ENCODE measurements around the gene GRIA4. TPM values are rescaled to one million over a fixed set of nuclear protein-coding genes. Genes with fewer than 3 reads are reported as not detected.
"Not testable (repeated sequence)": the region's sequence is repeated elsewhere in the genome, so short reads cannot be mapped to it uniquely, and the experiment has no call there.

GRIA4 gene
- total and polyA plus RNA-seq, 4 donors: 0.38 to 3.7 TPM; not detected in 2

DNA sequence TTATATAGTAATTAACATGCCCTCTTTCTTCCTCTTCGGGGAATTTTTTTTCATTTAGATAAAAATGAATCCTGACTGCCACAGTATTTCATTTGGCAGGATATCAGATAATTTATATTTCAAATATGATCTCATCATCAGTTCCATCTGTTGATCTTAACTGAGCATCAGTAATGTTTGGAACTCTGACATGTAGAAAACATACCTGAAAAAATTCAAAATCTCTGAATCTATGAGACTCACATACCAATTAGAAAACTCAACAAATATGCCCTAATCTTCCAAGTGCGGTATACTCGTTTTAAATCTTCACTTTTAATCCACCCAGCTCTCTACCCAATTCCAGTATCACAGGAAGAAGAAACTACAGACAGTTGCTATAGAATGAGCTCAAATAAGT, 250.2 kb downstream of the GRIA4 start:
- Histone ChIP-seq H3K27ac (ENCODE audit: low read depth in 1 of 2, low read length in 2 of 2) (no peak overlapping the region), H3K36me3 (ENCODE audit: control insufficient read depth in 1 of 2, insufficient read depth in 2 of 2, low read length in 1 of 2) (no peaks in the 10 kb centered on the region), H3K27me3 (ENCODE audit: control insufficient read depth in 1 of 2, insufficient read depth in 2 of 2, low read length in 1 of 2) (no peaks in the 10 kb centered on the region), H3K4me1 (ENCODE audit: control insufficient read depth in 1 of 2, insufficient read depth in 2 of 2, low read length in 2 of 2) (no peaks in the 10 kb centered on the region), H3K4me3 (ENCODE audit: low read length in 2 of 2) (no peak overlapping the region), H3K9me3 (ENCODE audit: control insufficient read depth, low read length) (no peaks in the 10 kb centered on the region)
- ATAC-seq (ENCODE audit: low FRiP score) (no peak), DNase-seq (no peak)
- 79 to 83% methylated on average over 3 of the region's 3 CpGs for WGBS, 2 donors
- intact Hi-C loops (cut with DNase I): no loop called here

DNA sequence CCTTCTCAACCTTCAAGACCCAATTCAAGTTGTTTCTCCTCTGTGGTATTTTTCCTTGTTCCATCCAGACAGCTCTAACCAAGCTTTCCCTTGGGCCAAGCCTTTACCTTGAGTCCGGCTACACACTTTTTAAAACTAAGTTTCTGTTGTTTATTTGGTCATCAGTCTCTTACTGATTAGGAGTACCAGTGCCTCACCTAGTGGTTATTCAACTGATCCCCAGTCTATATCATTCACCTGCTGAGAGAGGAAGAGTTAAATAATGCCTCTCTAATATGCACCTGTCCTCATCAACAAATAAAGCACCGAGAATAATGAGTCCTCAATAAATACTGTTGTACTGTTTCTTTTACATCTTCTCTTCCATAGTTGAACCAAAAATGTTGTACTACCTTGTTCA, 251.4 kb downstream of the GRIA4 start:
- H3K4me1 ChIP-seq (ENCODE audit: control insufficient read depth in 1 of 2, insufficient read depth in 2 of 2, low read length in 2 of 2): no peaks in the 10 kb centered on the region
- H3K36me3 ChIP-seq (ENCODE audit: control insufficient read depth in 1 of 2, insufficient read depth in 2 of 2, low read length in 1 of 2): no peaks in the 10 kb centered on the region
- intact Hi-C loops (cut with DNase I): no loop called here
- 77 to 86% methylated on average over 2 of the region's 2 CpGs for whole genome bisulfite sequencing, 2 donors
- no peak overlapping the region for H3K4me3 ChIP-seq (ENCODE audit: low read length in 2 of 2)
- no peak overlapping the region for H3K27ac ChIP-seq (ENCODE audit: low read depth in 1 of 2, low read length in 2 of 2)
- ATAC-seq (ENCODE audit: low FRiP score) (no peak), DNase-seq (no peak)
- no peaks in the 10 kb centered on the region for H3K27me3 ChIP-seq (ENCODE audit: control insufficient read depth in 1 of 2, insufficient read depth in 2 of 2, low read length in 1 of 2)
- no peaks in the 10 kb centered on the region for H3K9me3 ChIP-seq (ENCODE audit: control insufficient read depth, low read length)

DNA sequence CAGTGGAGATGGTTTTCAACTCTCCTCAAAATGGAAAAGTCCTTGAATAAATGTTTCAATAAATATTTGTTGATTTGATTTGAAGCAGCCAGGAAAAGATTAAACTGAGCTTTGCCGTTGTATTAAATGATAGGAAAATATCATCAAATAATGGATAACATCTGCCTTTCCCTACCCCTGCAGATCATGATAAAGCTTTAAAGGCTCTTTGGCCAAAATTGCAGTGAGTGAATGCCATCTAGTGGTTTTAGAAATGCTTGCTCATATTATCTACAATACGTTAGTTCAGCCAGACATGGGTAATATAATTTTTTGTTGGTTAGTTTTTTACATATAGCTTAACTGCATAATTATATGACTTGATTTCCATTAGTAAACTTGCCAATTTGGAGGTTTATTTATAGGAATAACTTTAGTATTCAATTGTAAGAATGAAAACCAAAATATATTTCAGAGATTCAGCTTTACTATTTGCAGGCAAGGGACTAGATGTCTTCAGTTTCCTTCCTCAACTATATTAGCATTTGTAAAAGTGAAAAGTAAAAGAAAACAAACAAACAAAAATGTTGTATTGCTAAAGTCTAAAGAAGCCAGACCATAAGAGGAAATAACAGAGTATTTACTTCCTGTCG, 253.0 kb downstream of the GRIA4 start:
- no peak overlapping the region for H3K4me3 ChIP-seq (ENCODE audit: low read length in 2 of 2)
- peak; percentile 67 for ATAC-seq (ENCODE audit: low FRiP score)
- H3K27ac ChIP-seq (ENCODE audit: low read depth in 1 of 2, low read length in 2 of 2): no peak overlapping the region
- DNase-seq: no peak
- H3K36me3 ChIP-seq (ENCODE audit: control insufficient read depth in 1 of 2, insufficient read depth in 2 of 2, low read length in 1 of 2): no peaks in the 10 kb centered on the region
- H3K4me1 ChIP-seq (ENCODE audit: control insufficient read depth in 1 of 2, insufficient read depth in 2 of 2, low read length in 2 of 2): no peaks in the 10 kb centered on the region
- no peaks in the 10 kb centered on the region for H3K27me3 ChIP-seq (ENCODE audit: control insufficient read depth in 1 of 2, insufficient read depth in 2 of 2, low read length in 1 of 2)
- 23 to 25% methylated on average over 3 of the region's 3 CpGs for WGBS, 2 donors
- no peaks in the 10 kb centered on the region for H3K9me3 ChIP-seq (ENCODE audit: control insufficient read depth, low read length)
- intact Hi-C loops (cut with DNase I): no loop called here

DNA sequence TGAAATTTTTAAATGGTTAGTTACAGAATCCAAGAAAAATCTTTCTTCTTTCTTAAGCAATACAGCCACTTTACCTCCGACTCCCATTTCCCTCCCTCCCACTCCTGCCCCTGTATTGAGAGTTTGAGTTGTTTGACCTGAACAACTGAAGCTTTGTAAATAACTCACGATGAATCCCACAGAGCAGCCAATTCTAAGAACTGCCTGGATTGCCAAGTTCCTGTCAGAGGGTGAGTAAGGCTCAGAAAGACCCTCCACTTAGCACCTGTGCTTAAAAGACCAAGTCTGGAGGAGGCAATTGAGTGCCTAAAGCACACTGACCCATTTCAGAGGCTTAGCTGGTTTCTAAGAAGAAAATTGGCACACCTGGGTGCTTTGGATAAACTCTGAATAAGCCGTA, 253.7 kb downstream of the GRIA4 start:
- intact Hi-C loops (cut with DNase I): no loop called here
- Histone ChIP-seq H3K9me3 (ENCODE audit: control insufficient read depth, low read length) (no peaks in the 10 kb centered on the region), H3K4me3 (ENCODE audit: low read length in 2 of 2) (no peak overlapping the region), H3K27ac (ENCODE audit: low read depth in 1 of 2, low read length in 2 of 2) (no peak overlapping the region), H3K4me1 (ENCODE audit: control insufficient read depth in 1 of 2, insufficient read depth in 2 of 2, low read length in 2 of 2) (no peaks in the 10 kb centered on the region), H3K27me3 (ENCODE audit: control insufficient read depth in 1 of 2, insufficient read depth in 2 of 2, low read length in 1 of 2) (no peaks in the 10 kb centered on the region), H3K36me3 (ENCODE audit: control insufficient read depth in 1 of 2, insufficient read depth in 2 of 2, low read length in 1 of 2) (no peaks in the 10 kb centered on the region)
- 31 to 39% methylated on average over 3 of the region's 3 CpGs for WGBS, 2 donors
- DNase-seq (no peak), ATAC-seq (ENCODE audit: low FRiP score) (no peak)

DNA sequence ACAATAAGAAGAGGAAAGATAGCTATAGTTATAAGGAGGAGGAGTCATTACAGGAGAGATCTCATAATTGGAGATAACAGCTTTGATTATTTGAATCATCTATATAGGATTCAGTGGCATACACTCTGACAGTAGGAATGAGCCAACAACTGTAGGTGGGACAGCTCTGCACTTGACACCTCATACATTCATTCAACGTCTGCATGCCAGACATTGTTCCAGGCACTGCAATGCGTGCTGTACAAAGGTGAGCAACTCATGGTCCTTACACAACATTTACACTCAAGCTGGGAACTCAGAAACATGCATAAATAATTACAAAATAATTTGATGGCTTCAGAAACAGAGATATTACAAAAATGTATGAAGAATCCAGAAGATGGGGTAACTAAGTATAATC, 257.9 kb downstream of the GRIA4 start:
- WGBS, 2 donors: 59 to 71% methylated on average over 2 of the region's 2 CpGs
- no peak overlapping the region for H3K4me3 ChIP-seq (ENCODE audit: low read length in 2 of 2)
- no peaks in the 10 kb centered on the region for H3K27me3 ChIP-seq (ENCODE audit: control insufficient read depth in 1 of 2, insufficient read depth in 2 of 2, low read length in 1 of 2)
- no peak for ATAC-seq (ENCODE audit: low FRiP score)
- no peaks in the 10 kb centered on the region for H3K4me1 ChIP-seq (ENCODE audit: control insufficient read depth in 1 of 2, insufficient read depth in 2 of 2, low read length in 2 of 2)
- intact Hi-C loops (cut with DNase I): no loop called here
- H3K9me3 ChIP-seq (ENCODE audit: control insufficient read depth, low read length): no peaks in the 10 kb centered on the region
- H3K36me3 ChIP-seq (ENCODE audit: control insufficient read depth in 1 of 2, insufficient read depth in 2 of 2, low read length in 1 of 2): no peaks in the 10 kb centered on the region
- no peak overlapping the region for H3K27ac ChIP-seq (ENCODE audit: low read depth in 1 of 2, low read length in 2 of 2)
- no peak for DNase-seq

DNA sequence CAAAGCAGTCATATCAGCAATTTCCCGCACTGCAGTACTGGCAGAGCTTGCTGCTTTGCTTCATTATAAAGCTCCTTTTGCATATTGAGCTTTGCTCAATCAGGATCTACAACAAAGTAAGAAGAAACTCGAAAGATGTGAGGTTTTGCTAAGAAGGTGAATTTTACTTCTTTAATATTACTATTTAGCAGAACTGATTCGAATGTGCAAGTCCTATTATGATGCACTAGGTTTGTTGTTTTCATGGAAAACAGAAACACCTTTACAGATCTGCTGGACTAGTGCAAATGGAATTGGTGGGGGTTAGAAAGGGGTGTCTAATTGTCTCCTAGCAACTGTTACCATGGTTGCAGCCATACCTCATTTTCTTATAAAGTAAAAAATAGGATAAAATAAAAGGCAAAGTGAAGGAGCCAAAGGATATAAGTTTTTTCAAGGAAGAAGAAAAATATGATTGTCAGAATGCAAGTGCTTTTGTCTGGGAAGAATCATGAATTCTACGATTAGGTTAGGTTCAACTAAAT, 259.0 kb downstream of the GRIA4 start:
- no peaks in the 10 kb centered on the region for H3K36me3 ChIP-seq (ENCODE audit: control insufficient read depth in 1 of 2, insufficient read depth in 2 of 2, low read length in 1 of 2)
- H3K9me3 ChIP-seq (ENCODE audit: control insufficient read depth, low read length): no peaks in the 10 kb centered on the region
- intact Hi-C loops (cut with DNase I): no loop called here
- no peak overlapping the region for H3K27ac ChIP-seq (ENCODE audit: low read depth in 1 of 2, low read length in 2 of 2)
- ATAC-seq (ENCODE audit: low FRiP score) (no peak), DNase-seq (no peak)
- H3K4me3 ChIP-seq (ENCODE audit: low read length in 2 of 2): no peak overlapping the region
- H3K4me1 ChIP-seq (ENCODE audit: control insufficient read depth in 1 of 2, insufficient read depth in 2 of 2, low read length in 2 of 2): no peaks in the 10 kb centered on the region
- H3K27me3 ChIP-seq (ENCODE audit: control insufficient read depth in 1 of 2, insufficient read depth in 2 of 2, low read length in 1 of 2): no peaks in the 10 kb centered on the region
- WGBS, 2 donors: 49 to 54% methylated on average over 4 of the region's 4 CpGs

DNA sequence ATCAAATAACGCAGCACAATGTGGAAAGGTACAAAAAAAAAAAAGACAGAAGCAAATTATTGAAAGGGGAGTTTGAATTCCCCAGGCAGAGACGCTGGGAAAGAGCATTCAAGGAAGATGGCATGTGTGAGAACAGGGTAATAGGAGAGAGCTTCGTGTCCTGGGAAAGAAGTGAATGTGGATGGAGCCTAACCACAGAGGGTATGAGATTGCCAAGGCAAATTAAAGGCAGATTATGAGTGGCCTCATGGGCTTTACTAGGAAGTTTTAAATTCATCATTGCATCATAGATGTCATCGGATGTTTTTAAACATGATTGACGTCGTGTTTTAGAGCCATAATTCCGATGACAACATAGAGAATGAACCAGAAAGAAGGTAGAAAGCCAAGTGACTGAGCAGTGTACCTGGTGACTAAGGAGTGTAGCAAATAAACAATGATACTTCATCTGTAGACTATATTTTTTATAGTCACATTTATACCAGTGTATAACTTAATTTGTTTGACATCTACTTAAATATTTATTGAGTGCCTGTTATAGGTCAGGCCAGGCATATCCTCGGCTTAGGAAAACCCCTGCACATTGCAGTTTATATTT, 260.7 kb downstream of the GRIA4 start:
- Histone ChIP-seq H3K9me3 (ENCODE audit: control insufficient read depth, low read length) (no peaks in the 10 kb centered on the region), H3K27ac (ENCODE audit: low read depth in 1 of 2, low read length in 2 of 2) (no peak overlapping the region), H3K27me3 (ENCODE audit: control insufficient read depth in 1 of 2, insufficient read depth in 2 of 2, low read length in 1 of 2) (no peaks in the 10 kb centered on the region), H3K4me3 (ENCODE audit: low read length in 2 of 2) (no peak overlapping the region), H3K4me1 (ENCODE audit: control insufficient read depth in 1 of 2, insufficient read depth in 2 of 2, low read length in 2 of 2) (no peaks in the 10 kb centered on the region), H3K36me3 (ENCODE audit: control insufficient read depth in 1 of 2, insufficient read depth in 2 of 2, low read length in 1 of 2) (no peaks in the 10 kb centered on the region)
- intact Hi-C loops (cut with DNase I): no loop called here
- ATAC-seq (ENCODE audit: low FRiP score): no peak
- WGBS, 2 donors: 31 to 35% methylated on average over 8 of the region's 8 CpGs
- DNase-seq: no peak

DNA sequence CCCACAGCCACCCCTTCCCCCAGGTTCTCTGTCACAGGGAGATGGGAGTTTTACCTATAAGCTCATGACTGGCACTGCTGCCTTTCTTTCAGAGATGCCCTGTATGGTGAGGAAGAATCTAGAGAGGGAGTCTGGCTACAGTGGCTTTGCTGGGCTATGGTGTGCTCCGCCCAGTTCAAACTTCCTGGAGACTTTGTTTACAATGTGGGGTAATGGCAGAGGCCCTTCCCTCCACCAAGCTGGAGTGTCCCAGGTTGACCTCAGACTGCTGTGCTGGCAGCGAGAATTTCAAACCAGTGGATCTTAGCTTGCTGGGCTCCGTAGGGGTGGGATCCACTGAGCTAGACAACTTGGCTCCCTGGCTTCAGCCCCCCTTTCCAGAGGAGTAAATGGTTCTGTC, 268.6 kb downstream of the GRIA4 start:
- intact Hi-C loops (cut with DNase I): no loop called here
- ATAC-seq (ENCODE audit: low FRiP score) (no peak), DNase-seq (no peak)
- H3K4me1 ChIP-seq (ENCODE audit: control insufficient read depth in 1 of 2, insufficient read depth in 2 of 2, low read length in 2 of 2): no peaks in the 10 kb centered on the region
- H3K9me3 ChIP-seq (ENCODE audit: control insufficient read depth, low read length): peaks cover 2% of the 10 kb centered on the region
- no peak overlapping the region for H3K27ac ChIP-seq (ENCODE audit: low read depth in 1 of 2, low read length in 2 of 2)
- H3K4me3 ChIP-seq (ENCODE audit: low read length in 2 of 2): no peak overlapping the region
- H3K36me3 ChIP-seq (ENCODE audit: control insufficient read depth in 1 of 2, insufficient read depth in 2 of 2, low read length in 1 of 2): no peaks in the 10 kb centered on the region
- 79 to 87% methylated on average over 3 of the region's 3 CpGs for WGBS, 2 donors
- H3K27me3 ChIP-seq (ENCODE audit: control insufficient read depth in 1 of 2, insufficient read depth in 2 of 2, low read length in 1 of 2): no peaks in the 10 kb centered on the region

DNA sequence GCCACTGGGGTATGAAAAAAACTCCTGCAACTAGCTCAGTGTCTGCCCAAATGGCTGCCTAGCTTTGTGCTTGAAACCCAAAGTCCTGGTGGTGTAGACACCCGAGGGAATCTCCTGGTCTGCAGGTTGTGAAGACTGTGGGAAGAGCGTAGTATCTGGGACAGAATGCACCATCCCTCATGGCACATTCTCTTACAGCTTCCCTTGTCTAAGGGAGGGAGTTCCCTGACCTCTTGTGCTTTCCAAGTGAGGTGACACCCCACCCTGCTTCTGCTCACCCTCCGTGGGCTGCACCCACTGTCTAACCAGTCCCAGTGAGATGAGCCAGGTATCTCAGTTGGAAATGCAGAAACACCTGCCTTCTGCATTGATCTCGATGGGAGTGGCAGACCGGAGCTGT, 269.1 kb downstream of the GRIA4 start:
- H3K9me3 ChIP-seq (ENCODE audit: control insufficient read depth, low read length); ATAC-seq (ENCODE audit: low FRiP score); H3K36me3 ChIP-seq (ENCODE audit: control insufficient read depth in 1 of 2, insufficient read depth in 2 of 2, low read length in 1 of 2); H3K27ac ChIP-seq (ENCODE audit: low read depth in 1 of 2, low read length in 2 of 2); H3K4me3 ChIP-seq (ENCODE audit: low read length in 2 of 2); H3K27me3 ChIP-seq (ENCODE audit: control insufficient read depth in 1 of 2, insufficient read depth in 2 of 2, low read length in 1 of 2); DNase-seq; H3K4me1 ChIP-seq (ENCODE audit: control insufficient read depth in 1 of 2, insufficient read depth in 2 of 2, low read length in 2 of 2); intact Hi-C loops (cut with DNase I): not testable (repeated sequence)
- WGBS, 2 donors: 55 to 73% methylated on average over 5 of the region's 5 CpGs

Measured in aorta (tissue), 5 donors.